PC-9 (cell line): Measurements from ENCODE around the gene IFNA13.

Experiments
- EZH2 ChIP-seq: fragments of 200-600 bp; sonication (generic); IDR thresholded peaks from 2 replicates; pipeline ENCODE4 v1.8.0; 2017; ENCODE audit warnings: antibody characterized with exemption, low read depth
- TF ChIP-seq, protein P1 (sequence below): fragments of 200-600 bp; sonication (generic); conservative IDR thresholded peaks from 2 replicates; pipeline ENCODE4 v1.6.1; 2017; ENCODE audit warnings: mixed run types, antibody characterized with exemption, mild to moderate bottlenecking, moderate library complexity

DNA sequence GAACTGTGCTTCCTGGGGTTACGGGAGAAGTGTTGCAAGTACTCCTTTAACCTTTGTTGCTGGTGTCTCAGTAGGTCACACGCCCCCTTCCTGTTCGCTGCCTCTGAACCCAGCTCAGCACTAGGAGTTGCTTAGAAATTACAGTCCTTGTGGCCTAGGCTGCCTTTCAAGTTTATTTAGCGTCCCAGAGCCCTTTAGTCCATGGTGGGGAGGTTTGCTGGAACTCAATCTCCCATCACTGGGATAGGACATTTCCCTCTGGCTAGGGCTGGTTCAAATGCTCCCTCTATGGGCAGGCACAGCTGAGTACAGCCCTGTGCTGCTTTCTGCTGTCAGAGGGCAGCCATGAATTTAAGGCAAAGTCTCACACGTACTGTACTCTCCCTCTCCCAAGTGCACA lies 45.8 kb upstream of the IFNA13 start:
- TF ChIP-seq, protein P1, sequence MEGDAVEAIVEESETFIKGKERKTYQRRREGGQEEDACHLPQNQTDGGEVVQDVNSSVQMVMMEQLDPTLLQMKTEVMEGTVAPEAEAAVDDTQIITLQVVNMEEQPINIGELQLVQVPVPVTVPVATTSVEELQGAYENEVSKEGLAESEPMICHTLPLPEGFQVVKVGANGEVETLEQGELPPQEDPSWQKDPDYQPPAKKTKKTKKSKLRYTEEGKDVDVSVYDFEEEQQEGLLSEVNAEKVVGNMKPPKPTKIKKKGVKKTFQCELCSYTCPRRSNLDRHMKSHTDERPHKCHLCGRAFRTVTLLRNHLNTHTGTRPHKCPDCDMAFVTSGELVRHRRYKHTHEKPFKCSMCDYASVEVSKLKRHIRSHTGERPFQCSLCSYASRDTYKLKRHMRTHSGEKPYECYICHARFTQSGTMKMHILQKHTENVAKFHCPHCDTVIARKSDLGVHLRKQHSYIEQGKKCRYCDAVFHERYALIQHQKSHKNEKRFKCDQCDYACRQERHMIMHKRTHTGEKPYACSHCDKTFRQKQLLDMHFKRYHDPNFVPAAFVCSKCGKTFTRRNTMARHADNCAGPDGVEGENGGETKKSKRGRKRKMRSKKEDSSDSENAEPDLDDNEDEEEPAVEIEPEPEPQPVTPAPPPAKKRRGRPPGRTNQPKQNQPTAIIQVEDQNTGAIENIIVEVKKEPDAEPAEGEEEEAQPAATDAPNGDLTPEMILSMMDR: no peak
- no peak for TF ChIP-seq EZH2
